BJ (cell line): ENCODE measurements around the gene KIAA1671. TPM values are rescaled to one million over a fixed set of nuclear protein-coding genes. Genes with fewer than 3 reads are reported as not detected.

ENCODE experiments used
- CTCF ChIA-PET: fragments of 350-600 bp; formaldehyde crosslinking; extraction: SDS; loops from one replicate; lab custom pipeline; 2021; ENCODE audit warnings: antibody characterized with exemption, inconsistent platforms; lab: Yijun Ruan, JAX
- POLR2A ChIA-PET: fragments of 300-600 bp; sonication (Branson Sonifier 250); formaldehyde crosslinking; extraction: SDS; loops from one replicate; lab custom pipeline; 2021; ENCODE audit warnings: antibody characterized with exemption; lab: Charles Lee
- DNase-seq: peaks from one replicate; pipeline ENCODE4 v3.0.0-alpha.2; 2011; ENCODE audit warnings: low read depth
- H3K27me3 ChIP-seq: 2 replicates; pipeline ENCODE4 v1.6.0; 2011; ENCODE audit warnings: low read length; ENCODE audit not compliant: control insufficient read depth, insufficient read depth
- H3K36me3 ChIP-seq: 2 replicates; pipeline ENCODE4 v1.5.1; 2011; ENCODE audit warnings: low read length; ENCODE audit not compliant: control insufficient read depth, insufficient read depth
- H3K4me3 ChIP-seq: 2 replicates; pipeline ENCODE4 v1.5.1; 2011; ENCODE audit warnings: low read depth, mild to moderate bottlenecking, control low read depth, low read length
- polyA plus RNA-seq: library from polyadenylated mRNA; depleted of rRNA; stranded (reverse); fragments of >200 nt; gene quantifications from 2 replicates; pipeline ENCODE4 v1.2.3, GENCODE V29; 2011
- TF ChIP-seq, protein P1 (sequence below): IDR thresholded peaks from 2 replicates; pipeline ENCODE4 v1.5.1; 2011; ENCODE audit warnings: low read depth, mild to moderate bottlenecking, control low read depth, inconsistent platforms, low read length, moderate library complexity; ENCODE audit not compliant: insufficient read depth

KIAA1671 gene
- polyA plus RNA-seq, 1 experiment, result 0.11 TPM

DNA sequence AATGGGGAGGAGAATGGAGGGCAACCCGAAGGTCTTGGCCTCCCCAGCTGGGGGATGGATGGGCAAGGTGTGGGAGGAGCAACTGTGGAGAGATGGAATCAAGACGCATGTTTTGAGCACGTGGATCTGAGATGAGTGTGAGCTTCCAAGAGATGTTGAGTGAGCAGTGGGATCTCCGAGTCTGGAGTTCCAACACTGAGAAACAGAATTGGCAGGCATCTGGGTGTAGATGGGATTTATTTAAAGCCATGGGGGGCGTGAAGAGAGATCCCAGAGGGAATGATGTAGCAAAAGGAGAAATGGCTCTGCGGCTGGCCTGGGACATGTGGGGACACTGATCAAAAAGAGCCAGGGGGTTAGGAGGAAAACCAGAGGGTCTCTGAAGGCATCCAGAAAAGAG, 95.6 kb downstream of the KIAA1671 start:
- Histone ChIP-seq H3K4me3 (no peak overlapping the region), H3K36me3 (no peaks in the 10 kb centered on the region), H3K27me3 (no peaks in the 10 kb centered on the region)
- CTCF ChIA-PET, result interaction anchor here (0.6 to 9.3 kb wide), 10 partner anchors 9 to 277 kb away, joined by 3 to 81 read pairs (median 8); partner anchors contain the start of gene KIAA1671
- DNase-seq, result no peak
- POLR2A ChIA-PET, result no interaction called here
- TF ChIP-seq, protein P1, sequence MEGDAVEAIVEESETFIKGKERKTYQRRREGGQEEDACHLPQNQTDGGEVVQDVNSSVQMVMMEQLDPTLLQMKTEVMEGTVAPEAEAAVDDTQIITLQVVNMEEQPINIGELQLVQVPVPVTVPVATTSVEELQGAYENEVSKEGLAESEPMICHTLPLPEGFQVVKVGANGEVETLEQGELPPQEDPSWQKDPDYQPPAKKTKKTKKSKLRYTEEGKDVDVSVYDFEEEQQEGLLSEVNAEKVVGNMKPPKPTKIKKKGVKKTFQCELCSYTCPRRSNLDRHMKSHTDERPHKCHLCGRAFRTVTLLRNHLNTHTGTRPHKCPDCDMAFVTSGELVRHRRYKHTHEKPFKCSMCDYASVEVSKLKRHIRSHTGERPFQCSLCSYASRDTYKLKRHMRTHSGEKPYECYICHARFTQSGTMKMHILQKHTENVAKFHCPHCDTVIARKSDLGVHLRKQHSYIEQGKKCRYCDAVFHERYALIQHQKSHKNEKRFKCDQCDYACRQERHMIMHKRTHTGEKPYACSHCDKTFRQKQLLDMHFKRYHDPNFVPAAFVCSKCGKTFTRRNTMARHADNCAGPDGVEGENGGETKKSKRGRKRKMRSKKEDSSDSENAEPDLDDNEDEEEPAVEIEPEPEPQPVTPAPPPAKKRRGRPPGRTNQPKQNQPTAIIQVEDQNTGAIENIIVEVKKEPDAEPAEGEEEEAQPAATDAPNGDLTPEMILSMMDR, result no peak

DNA sequence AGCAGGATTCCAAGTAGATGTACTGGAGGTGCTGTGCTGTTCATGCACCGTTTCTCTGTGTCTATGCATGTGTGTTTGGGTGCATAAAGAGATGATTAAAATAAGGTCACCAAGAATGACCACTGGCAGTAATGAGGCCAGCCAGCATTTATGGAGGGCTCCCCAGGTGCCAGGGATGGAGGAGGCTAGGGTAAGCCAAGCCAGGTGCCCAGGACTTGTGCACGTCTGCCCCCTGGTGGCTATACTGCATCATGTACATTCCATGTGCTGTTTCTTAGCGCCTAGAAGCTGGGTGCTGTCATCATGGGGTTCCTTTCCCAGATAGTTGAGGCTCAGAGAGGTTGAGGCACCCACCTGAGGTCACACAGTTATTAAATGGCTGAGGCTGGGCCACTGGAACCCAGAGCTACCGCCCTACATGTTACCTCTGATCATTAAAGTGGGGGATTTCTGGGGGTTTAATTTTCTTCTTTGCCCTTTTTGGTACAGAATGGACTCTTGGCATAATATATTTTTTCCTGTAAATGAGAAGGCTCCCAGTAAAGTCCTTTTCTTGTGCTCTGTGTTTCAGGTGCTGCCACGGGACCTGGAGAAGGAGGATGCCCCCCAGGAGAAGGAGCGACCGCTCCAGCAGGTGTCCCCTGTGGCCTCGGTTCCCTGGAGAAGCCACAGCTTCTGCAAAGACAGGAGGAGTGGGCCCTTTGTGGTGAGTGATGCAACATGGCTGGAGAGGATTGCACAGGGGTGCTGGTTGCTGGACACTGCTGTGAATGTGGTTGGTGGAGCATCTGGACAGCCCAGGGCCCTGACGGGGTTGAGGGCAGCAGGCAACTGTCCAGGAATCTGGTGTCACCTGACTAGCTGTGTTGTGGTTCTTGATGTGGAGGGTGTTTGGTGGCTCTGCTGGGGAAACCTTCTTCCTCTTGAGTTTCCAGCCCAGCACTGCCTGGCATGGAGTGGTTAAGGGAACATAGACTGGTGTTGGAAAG, 96.4 kb downstream of the KIAA1671 start:
- POLR2A ChIA-PET, result no interaction called here

DNA sequence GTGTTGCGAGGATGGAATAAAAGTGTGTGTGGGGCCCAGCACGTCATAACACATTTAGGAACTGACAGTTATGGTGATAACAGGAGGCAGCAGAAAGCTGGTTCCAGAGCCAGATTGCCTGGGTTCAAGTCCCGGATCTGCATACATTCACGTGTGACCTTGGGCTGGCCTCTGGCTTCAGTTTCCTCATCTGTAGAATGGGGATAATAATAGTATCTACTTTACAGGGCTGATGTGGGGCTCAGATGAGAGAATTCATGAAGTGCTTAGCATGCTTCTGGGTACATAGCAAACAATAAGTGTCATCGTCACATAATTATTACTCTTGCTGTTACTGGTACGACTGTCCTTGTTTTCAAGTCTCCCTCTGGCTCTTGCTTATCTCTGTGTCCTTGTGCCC, 97.3 kb downstream of the KIAA1671 start:
- CTCF ChIA-PET, result interaction anchor here (1.3 to 9.3 kb wide), 10 partner anchors 7 to 279 kb away, joined by 3 to 81 read pairs (median 6); partner anchors contain the start of gene KIAA1671
- Histone ChIP-seq H3K4me3 (no peak overlapping the region), H3K36me3 (no peaks in the 10 kb centered on the region), H3K27me3 (no peaks in the 10 kb centered on the region)
- no peak for DNase-seq
- POLR2A ChIA-PET, result no interaction called here
- TF ChIP-seq, protein P1, result no peak

More for the DNA sequence above, 96.4 kb downstream of the KIAA1671 start:
- no peak for DNase-seq
- H3K36me3 ChIP-seq, result no peaks in the 10 kb centered on the region
- H3K4me3 ChIP-seq, result no peak overlapping the region
- CTCF ChIA-PET, result interaction anchor here (0.6 to 9.3 kb wide), 15 partner anchors 8 to 1123 kb away, joined by 3 to 81 read pairs (median 4); partner anchors contain the start of gene KIAA1671
- no peaks in the 10 kb centered on the region for H3K27me3 ChIP-seq
- TF ChIP-seq, protein P1, result peak; percentile 77

DNA sequence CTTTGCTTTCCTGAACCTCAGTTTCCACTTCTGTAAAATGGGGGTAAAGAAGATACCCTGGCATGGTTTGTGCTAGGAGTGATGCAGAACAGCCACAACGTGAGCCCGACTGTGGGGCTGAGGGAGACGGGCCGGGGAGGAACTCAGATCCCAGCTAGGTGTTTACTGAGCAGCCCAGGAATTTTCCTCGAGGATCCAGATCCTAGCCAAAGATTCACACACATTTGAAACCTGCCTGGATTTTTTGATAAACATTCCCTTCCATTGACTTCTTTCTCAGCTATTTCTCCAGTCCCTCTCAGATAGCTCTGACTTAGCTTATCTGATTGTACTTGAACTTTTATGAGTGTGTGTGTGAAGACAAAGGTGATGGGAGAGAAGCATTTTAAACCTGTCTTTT, 98.0 kb downstream of the KIAA1671 start:
- CTCF ChIA-PET, result interaction anchor here (0.6 to 9.3 kb wide), 7 partner anchors 15 to 280 kb away, joined by 3 to 81 read pairs (median 4); partner anchors contain the start of gene KIAA1671
- H3K4me3 ChIP-seq, result no peak overlapping the region
- TF ChIP-seq, protein P1, result no peak
- no peaks in the 10 kb centered on the region for H3K36me3 ChIP-seq
- no peak for DNase-seq
- POLR2A ChIA-PET, result no interaction called here
- no peaks in the 10 kb centered on the region for H3K27me3 ChIP-seq

DNA sequence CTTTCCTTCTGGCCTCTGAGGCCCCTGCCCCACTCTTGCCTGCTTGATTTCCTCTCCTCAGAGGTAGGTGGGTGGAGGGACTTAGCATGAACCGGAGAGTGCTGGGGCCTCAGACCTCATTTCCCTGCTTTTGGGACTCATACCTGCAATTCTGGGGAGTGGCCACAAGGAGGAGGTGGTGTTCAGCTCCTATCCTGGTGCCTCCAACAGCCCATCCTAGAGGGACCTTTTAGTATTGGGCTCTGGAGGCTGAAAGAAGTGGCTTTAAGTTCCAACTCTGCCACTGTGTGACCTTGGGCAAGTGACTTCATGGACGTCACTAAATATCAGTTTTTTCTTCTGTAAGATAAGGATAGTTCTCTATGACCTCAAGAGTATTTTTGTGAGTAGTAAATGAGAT, 98.6 kb downstream of the KIAA1671 start:
- CTCF ChIA-PET, result interaction anchor here (0.6 to 9.3 kb wide), 7 partner anchors 15 to 280 kb away, joined by 3 to 81 read pairs (median 4); partner anchors contain the start of gene KIAA1671

More for the DNA sequence above, 98.6 kb downstream of the KIAA1671 start:
- DNase-seq, result no peak
- TF ChIP-seq, protein P1, result peak; percentile 27; the same call in 1 of the 2 replicates
- POLR2A ChIA-PET, result no interaction called here
- Histone ChIP-seq H3K27me3 (no peaks in the 10 kb centered on the region), H3K4me3 (no peak overlapping the region), H3K36me3 (no peaks in the 10 kb centered on the region)
